ENCODE measurements around the gene ARIH2.

DNA sequence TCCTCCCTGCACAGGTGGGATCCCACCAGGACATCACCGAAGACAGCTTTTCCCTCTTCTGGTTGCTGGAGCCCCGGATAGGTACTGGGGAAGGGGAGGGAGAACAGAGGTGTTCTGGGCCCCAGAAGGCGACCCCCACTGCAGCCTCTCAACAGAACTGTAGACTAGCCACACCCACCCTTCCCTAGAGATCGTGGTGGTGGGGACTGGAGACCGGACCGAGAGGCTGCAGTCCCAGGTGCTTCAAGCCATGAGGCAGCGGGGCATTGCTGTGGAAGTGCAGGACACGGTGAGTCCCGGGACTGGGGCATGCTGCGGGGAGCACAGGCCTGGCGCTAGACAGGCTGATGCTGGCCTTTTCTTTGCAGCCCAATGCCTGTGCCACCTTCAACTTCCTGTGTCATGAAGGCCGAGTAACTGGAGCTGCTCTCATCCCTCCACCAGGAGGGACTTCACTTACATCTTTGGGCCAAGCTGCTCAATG, 104.1 kb downstream of the ARIH2 start:
- TF ChIP-seq, protein P1, sequence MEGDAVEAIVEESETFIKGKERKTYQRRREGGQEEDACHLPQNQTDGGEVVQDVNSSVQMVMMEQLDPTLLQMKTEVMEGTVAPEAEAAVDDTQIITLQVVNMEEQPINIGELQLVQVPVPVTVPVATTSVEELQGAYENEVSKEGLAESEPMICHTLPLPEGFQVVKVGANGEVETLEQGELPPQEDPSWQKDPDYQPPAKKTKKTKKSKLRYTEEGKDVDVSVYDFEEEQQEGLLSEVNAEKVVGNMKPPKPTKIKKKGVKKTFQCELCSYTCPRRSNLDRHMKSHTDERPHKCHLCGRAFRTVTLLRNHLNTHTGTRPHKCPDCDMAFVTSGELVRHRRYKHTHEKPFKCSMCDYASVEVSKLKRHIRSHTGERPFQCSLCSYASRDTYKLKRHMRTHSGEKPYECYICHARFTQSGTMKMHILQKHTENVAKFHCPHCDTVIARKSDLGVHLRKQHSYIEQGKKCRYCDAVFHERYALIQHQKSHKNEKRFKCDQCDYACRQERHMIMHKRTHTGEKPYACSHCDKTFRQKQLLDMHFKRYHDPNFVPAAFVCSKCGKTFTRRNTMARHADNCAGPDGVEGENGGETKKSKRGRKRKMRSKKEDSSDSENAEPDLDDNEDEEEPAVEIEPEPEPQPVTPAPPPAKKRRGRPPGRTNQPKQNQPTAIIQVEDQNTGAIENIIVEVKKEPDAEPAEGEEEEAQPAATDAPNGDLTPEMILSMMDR (IDR thresholded peaks at IDR 0.05) = no peak
- no peak for TF ChIP-seq POLR2A (IDR thresholded peaks at IDR 0.05)
- no peak for TF ChIP-seq POLR2AphosphoS5 (IDR thresholded peaks at IDR 0.05)
- no peak for TF ChIP-seq EP300 (IDR thresholded peaks at IDR 0.05)

All from stomach (tissue), 4 donors.